ENCODE data around the gene HK2. TPM values are rescaled to one million over a fixed set of nuclear protein-coding genes. Genes with fewer than 3 reads are reported as not detected.

HK2 gene
- total RNA-seq, 1 experiment from 2014 or later: 43.8 TPM

DNA sequence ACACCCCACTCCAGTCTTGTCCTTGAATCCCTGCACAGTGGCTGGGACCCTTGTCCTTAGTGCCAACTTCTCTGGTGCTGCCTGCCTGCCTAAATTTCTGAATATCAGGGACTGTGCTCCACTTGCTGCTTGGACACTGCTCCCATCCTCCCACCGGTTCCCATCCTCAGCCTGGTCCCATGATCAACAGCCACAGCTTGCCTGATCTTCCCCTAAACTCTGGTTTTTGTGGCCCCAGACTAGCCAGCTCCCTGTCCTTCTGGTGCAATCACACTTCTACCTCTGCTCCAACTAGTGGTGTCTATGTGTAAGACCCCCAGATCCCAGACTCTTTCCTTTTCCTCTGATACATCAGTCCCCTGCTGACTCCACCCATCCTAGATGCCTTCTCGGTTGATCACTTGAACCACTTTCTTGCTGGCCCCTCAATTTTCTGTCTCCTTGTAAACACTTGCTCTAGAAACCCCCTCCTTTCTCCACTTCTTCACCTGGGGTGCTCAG, 87.4 kb downstream of the HK2 start:
- no peaks in the 10 kb centered on the region for H3F3A ChIP-seq (ENCODE audit: low read length, unreplicated experiment)
- no peaks in the 10 kb centered on the region for H3K79me2 ChIP-seq (ENCODE audit: low read length)
- TF ChIP-seq EZH2 (IDR thresholded peaks at IDR 0.05; ENCODE audit: low read length, unreplicated experiment) (no peak), EZH2phosphoT487 (IDR thresholded peaks at IDR 0.05; ENCODE audit: borderline replicate concordance, low read length) (no peak)
- TF ChIP-seq, protein P1, sequence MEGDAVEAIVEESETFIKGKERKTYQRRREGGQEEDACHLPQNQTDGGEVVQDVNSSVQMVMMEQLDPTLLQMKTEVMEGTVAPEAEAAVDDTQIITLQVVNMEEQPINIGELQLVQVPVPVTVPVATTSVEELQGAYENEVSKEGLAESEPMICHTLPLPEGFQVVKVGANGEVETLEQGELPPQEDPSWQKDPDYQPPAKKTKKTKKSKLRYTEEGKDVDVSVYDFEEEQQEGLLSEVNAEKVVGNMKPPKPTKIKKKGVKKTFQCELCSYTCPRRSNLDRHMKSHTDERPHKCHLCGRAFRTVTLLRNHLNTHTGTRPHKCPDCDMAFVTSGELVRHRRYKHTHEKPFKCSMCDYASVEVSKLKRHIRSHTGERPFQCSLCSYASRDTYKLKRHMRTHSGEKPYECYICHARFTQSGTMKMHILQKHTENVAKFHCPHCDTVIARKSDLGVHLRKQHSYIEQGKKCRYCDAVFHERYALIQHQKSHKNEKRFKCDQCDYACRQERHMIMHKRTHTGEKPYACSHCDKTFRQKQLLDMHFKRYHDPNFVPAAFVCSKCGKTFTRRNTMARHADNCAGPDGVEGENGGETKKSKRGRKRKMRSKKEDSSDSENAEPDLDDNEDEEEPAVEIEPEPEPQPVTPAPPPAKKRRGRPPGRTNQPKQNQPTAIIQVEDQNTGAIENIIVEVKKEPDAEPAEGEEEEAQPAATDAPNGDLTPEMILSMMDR (conservative IDR thresholded peaks at IDR 0.05; ENCODE audit: low read depth, low read length): no peak
- no TSS peak for BruUV-seq (replicated peaks)
- no peak for ATAC-seq
- H3K36me3 ChIP-seq (ENCODE audit: low read depth, low read length): no peaks in the 10 kb centered on the region
- no peaks in the 10 kb centered on the region for H3K27me3 ChIP-seq (ENCODE audit: low read length)
- no peaks in the 10 kb centered on the region for H4K20me1 ChIP-seq (ENCODE audit: low read length)
- no peaks in the 10 kb centered on the region for H3K9me3 ChIP-seq (ENCODE audit: low read length)
- H2AFZ ChIP-seq (ENCODE audit: low read length): no peak overlapping the region
- H3K27ac ChIP-seq (ENCODE audit: low read length): no peak overlapping the region
- H3K9ac ChIP-seq (ENCODE audit: low read length): no peak overlapping the region
- POLR2A ChIA-PET (ENCODE audit: unreplicated experiment): no interaction called here
- intact Hi-C loops (cut with micrococcal nuclease): no loop called here
- no peaks in the 10 kb centered on the region for H3K9me2 ChIP-seq (replicated peaks; ENCODE audit: low read length)
- no peak for DNase-seq
- CTCF ChIA-PET: interaction anchor here (0.5 kb wide), 1 partner anchor 147 kb away, joined by 3 read pairs; no protein-coding TSS in a partner anchor
- H3K4me1 ChIP-seq (ENCODE audit: insufficient read depth, low read length): peaks cover 38% of the 10 kb centered on the region
- no peak overlapping the region for H3K4me3 ChIP-seq (ENCODE audit: low read length)
- no peak overlapping the region for H3K4me2 ChIP-seq (ENCODE audit: low read length)

DNA sequence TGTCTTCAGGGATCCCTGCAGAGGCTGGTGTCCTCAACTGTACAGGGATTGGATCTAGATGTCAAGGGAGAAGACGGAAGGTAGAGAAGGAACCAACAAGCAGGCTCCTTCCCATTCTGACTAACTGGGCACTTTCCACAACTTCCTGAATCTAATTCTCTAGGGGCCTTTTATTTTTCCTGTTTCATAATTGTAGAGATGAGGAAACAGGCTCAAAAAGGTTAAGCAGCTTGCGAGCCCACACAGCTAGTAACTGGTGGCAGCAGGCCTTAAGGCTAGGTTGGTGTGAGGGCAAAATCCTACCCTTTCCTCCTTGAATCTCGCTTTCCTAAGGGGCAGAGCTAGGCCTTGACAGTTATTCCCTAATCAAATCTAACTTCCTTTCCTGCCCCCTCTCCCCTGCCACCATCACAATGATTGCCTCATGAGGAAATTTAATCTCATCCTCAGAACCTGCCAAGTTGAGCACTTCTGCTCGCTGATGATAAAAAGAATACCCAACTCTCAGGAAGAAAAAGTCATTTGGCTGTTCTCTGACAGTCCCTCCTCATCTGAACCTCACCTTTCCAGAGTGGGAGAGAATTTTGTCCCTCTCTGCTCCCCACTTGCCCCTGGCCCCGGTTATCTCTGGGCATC, 88.8 kb downstream of the HK2 start:
- ATAC-seq: no peak
- CTCF ChIA-PET: no interaction called here
- BruUV-seq (replicated peaks): no TSS peak
- no peak overlapping the region for H2AFZ ChIP-seq (ENCODE audit: low read length)
- no peaks in the 10 kb centered on the region for H3K9me2 ChIP-seq (replicated peaks; ENCODE audit: low read length)
- POLR2A ChIA-PET (ENCODE audit: unreplicated experiment): interaction anchor here (0.6 kb wide), 1 partner anchor 38 kb away, joined by 3 read pairs; no protein-coding TSS in a partner anchor
- H3K9ac ChIP-seq (ENCODE audit: low read length): no peak overlapping the region
- no peaks in the 10 kb centered on the region for H3F3A ChIP-seq (ENCODE audit: low read length, unreplicated experiment)
- peaks cover 24% of the 10 kb centered on the region for H3K4me1 ChIP-seq (ENCODE audit: insufficient read depth, low read length)
- H4K20me1 ChIP-seq (ENCODE audit: low read length): no peaks in the 10 kb centered on the region
- no peaks in the 10 kb centered on the region for H3K36me3 ChIP-seq (ENCODE audit: low read depth, low read length)
- H3K4me3 ChIP-seq (ENCODE audit: low read length): no peak overlapping the region
- H3K79me2 ChIP-seq (ENCODE audit: low read length): no peaks in the 10 kb centered on the region
- DNase-seq: no peak
- no peak overlapping the region for H3K27ac ChIP-seq (ENCODE audit: low read length)
- TF ChIP-seq, protein P1 (conservative IDR thresholded peaks at IDR 0.05; ENCODE audit: low read depth, low read length): no peak
- TF ChIP-seq EZH2phosphoT487 (IDR thresholded peaks at IDR 0.05; ENCODE audit: borderline replicate concordance, low read length): no peak
- no peak for TF ChIP-seq EZH2 (IDR thresholded peaks at IDR 0.05; ENCODE audit: low read length, unreplicated experiment)
- H3K27me3 ChIP-seq (ENCODE audit: low read length): no peaks in the 10 kb centered on the region
- intact Hi-C loops (cut with micrococcal nuclease): no loop called here
- no peak overlapping the region for H3K4me2 ChIP-seq (ENCODE audit: low read length)
- H3K9me3 ChIP-seq (ENCODE audit: low read length): no peaks in the 10 kb centered on the region
